SK-N-SH (cell line): ENCODE results near the gene GDA.

Source experiments
- CHD2 ChIP-seq: fragments of 150-350 bp; IDR thresholded peaks from 2 replicates; pipeline ENCODE4 v1.6.1; 2018; ENCODE audit warnings: low read length; ENCODE audit not compliant: partially characterized antibody
- CTCF ChIP-seq: fragments of 200-600 bp; sonication (generic); IDR thresholded peaks from 2 replicates; pipeline ENCODE4 v1.6.1; 2017; ENCODE audit warnings: antibody characterized with exemption, mild to moderate bottlenecking, moderate library complexity
- POLR2AphosphoS5 ChIP-seq: IDR thresholded peaks from 2 replicates; pipeline ENCODE4 v1.6.1; 2012; ENCODE audit warnings: low read depth, low read length
- REST ChIP-seq: IDR thresholded peaks from 2 replicates; pipeline ENCODE4 v1.6.1; 2012; ENCODE audit warnings: mild to moderate bottlenecking, low read depth, low read length, moderate library complexity
- RFX5 ChIP-seq: IDR thresholded peaks from 2 replicates; pipeline ENCODE4 v1.6.1; 2012; ENCODE audit warnings: mild to moderate bottlenecking, improper control_type of control experiment, low read length
- SMC3 ChIP-seq: IDR thresholded peaks from 2 replicates; pipeline ENCODE4 v1.6.1; 2012; ENCODE audit warnings: low read depth, low read length, improper control_type of control experiment
- TAF1 ChIP-seq: IDR thresholded peaks from 2 replicates; pipeline ENCODE4 v1.6.1; 2012; ENCODE audit warnings: low read depth, mild to moderate bottlenecking, low read length, moderate library complexity, borderline replicate concordance
- USF1 ChIP-seq: IDR thresholded peaks from 2 replicates; pipeline ENCODE4 v1.4.0; 2012; ENCODE audit warnings: low read depth, borderline replicate concordance
- USF2 ChIP-seq: fragments of 150-350 bp; IDR thresholded peaks from 2 replicates; pipeline ENCODE4 v1.6.1; 2017; ENCODE audit warnings: antibody characterized with exemption, low read length, low read depth, borderline replicate concordance
- YY1 ChIP-seq: IDR thresholded peaks from 2 replicates; pipeline ENCODE4 v1.4.0; 2012; ENCODE audit warnings: low read depth, mild to moderate bottlenecking

- TF ChIP-seq REST (no peak), USF1 (no peak), CHD2 (no peak), SMC3 (peak; percentile 81), CTCF (peak; percentile 98), RFX5 (no peak), YY1 (no peak), USF2 (no peak), POLR2AphosphoS5 (no peak), TAF1 (no peak)
These were observed 131.8 kb downstream of the GDA start for GRCh38 chr9:72280913-72281500.
